Thyroid gland (tissue), 4 donors: ENCODE results near the gene CSRP3.

Source experiments
- POLR2A ChIP-seq, 2 donors: fragments of 450-650 bp; IDR thresholded peaks; one replicate each; pipeline ENCODE4 v1.6.1; 2017; ENCODE audit warnings: antibody characterized with exemption in 2 of 2, mild to moderate bottlenecking in 2 of 2, moderate library complexity in 1 of 2
- TF ChIP-seq, protein P1 (sequence below), 6 experiments: fragments of 200-600 bp in 3 of 6; fragments of 450-650 bp in 3 of 6; sonication (generic) in 3 of 6; IDR thresholded peaks; one replicate each; pipeline ENCODE4 v1.5.1; 2016 to 2019; ENCODE audit warnings: antibody characterized with exemption in 6 of 6, mild to moderate bottlenecking in 2 of 6, inconsistent platforms in 1 of 6, moderate library complexity in 1 of 6

DNA sequence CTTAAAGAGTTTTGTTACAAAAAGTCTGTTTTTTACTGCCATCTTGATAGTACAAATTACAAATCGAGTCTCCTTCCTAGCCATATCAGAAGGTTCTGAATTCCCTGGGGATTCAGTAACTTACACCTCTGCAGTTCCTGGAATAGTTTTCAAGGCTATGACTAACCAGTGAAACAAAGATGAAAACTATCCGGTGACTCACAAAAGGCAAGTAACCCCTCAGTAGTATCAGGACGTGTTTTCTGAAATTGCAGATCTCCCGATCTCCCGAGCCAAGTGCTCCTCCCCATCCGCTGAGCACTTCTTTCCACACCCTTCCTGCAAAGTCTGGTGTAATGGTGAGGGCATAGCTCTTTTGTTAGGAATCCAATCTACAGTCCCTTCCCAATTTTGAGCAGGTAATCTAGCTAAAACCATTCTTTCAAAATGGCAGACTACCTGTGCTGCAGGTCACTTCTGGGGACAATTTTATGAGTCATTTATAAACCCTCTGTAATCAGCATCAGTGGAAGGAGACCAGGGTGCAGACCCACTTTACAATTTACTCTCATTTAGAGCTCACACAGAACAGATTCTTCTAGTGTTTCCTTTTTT lies 31.2 kb upstream of the CSRP3 start:
- no peak for TF ChIP-seq POLR2A (IDR thresholded peaks at IDR 0.05)
- TF ChIP-seq, protein P1, sequence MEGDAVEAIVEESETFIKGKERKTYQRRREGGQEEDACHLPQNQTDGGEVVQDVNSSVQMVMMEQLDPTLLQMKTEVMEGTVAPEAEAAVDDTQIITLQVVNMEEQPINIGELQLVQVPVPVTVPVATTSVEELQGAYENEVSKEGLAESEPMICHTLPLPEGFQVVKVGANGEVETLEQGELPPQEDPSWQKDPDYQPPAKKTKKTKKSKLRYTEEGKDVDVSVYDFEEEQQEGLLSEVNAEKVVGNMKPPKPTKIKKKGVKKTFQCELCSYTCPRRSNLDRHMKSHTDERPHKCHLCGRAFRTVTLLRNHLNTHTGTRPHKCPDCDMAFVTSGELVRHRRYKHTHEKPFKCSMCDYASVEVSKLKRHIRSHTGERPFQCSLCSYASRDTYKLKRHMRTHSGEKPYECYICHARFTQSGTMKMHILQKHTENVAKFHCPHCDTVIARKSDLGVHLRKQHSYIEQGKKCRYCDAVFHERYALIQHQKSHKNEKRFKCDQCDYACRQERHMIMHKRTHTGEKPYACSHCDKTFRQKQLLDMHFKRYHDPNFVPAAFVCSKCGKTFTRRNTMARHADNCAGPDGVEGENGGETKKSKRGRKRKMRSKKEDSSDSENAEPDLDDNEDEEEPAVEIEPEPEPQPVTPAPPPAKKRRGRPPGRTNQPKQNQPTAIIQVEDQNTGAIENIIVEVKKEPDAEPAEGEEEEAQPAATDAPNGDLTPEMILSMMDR (IDR thresholded peaks at IDR 0.05): no peak
